Mammary epithelial cell (primary cell): ENCODE measurements around the gene EPS8.

Source experiments
- EZH2 ChIP-seq: IDR thresholded peaks from 2 replicates; pipeline ENCODE4 v1.6.1; 2012; ENCODE audit warnings: low read length, inconsistent platforms, borderline replicate concordance
- TF ChIP-seq, protein P1 (sequence below), 2 donors: IDR thresholded peaks in 1 of 2; conservative IDR thresholded peaks in 1 of 2; 2 replicates each; pipeline ENCODE4 v1.5.1; 2011 to 2012; ENCODE audit warnings: inconsistent platforms in 2 of 2, low read length in 2 of 2, mild to moderate bottlenecking in 2 of 2, control low read depth in 1 of 2, low read depth in 1 of 2; ENCODE audit not compliant: insufficient read depth in 1 of 2; ENCODE audit errors: extremely low read depth in 1 of 2

DNA sequence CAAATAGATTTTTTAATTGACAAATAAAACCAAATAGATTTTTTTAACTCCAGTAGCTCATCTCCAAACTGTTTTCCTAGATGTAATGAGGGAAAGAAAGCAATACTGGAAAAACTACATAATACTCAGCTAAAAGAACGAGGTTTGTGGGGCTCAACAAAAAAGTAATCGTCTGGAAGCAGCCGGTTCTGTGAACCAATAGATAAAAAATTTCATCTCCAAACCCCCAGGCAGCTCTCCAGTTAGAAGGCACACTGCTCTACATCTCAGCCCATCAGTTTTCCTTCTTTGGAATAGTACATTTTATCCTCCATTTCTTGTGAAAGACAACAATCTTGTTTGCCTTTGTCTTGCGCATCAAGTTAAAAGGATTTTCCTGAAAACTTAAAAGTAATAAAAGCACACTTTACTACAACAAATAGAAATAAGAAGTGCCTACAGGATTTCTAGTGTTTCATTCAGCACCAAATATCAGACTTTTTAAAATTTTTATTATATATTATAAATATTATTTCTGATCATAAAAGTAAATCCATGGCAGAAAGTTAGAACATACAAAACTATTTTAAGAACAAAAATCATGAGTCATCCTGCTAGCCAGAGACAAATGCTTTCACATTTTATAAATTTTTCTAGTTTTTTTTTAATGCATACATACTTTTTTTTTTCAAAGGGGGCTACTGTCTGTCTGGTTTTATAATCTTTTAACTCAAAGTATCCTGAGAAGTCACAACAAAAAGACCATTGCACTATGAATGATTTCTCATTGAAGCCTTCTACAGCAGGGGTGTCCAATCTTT lies 67.7 kb downstream of the EPS8 start:
- TF ChIP-seq, protein P1, sequence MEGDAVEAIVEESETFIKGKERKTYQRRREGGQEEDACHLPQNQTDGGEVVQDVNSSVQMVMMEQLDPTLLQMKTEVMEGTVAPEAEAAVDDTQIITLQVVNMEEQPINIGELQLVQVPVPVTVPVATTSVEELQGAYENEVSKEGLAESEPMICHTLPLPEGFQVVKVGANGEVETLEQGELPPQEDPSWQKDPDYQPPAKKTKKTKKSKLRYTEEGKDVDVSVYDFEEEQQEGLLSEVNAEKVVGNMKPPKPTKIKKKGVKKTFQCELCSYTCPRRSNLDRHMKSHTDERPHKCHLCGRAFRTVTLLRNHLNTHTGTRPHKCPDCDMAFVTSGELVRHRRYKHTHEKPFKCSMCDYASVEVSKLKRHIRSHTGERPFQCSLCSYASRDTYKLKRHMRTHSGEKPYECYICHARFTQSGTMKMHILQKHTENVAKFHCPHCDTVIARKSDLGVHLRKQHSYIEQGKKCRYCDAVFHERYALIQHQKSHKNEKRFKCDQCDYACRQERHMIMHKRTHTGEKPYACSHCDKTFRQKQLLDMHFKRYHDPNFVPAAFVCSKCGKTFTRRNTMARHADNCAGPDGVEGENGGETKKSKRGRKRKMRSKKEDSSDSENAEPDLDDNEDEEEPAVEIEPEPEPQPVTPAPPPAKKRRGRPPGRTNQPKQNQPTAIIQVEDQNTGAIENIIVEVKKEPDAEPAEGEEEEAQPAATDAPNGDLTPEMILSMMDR (conservative IDR thresholded peaks at IDR 0.05 in 1 of 2, IDR thresholded peaks at IDR 0.05 in 1 of 2; ENCODE audit: extremely low read depth in 1 of 2, insufficient read depth in 1 of 2, low read depth in 1 of 2, low read length in 2 of 2): no peak
- TF ChIP-seq EZH2: no peak
